ENCODE results near the gene HACE1.
"Not testable (repeated sequence)": the region's sequence is repeated elsewhere in the genome, so short reads cannot be mapped to it uniquely, and the experiment has no call there.

The HACE1 gene

DNA sequence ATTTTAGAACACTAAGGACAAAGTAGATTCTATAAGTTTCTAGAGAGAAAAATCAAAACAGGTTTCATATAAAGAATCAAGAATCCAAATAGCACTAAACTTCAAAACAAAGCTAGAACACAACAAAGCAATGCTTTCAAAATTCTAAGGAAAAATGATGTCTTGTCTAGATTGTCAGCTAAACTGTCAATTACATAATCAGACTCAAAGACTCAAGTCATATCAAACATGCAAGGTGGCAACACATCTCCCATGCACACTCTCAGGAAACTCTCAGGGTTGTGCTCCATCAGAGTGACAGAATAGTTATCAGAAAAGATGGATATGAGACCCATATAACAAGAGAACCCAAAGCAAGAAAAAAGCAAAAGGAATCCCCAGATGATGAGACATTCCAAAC, 23.9 kb downstream of the HACE1 start:
- DNase-seq, result no peak
- no peaks in the 10 kb centered on the region for H3K4me1 Mint-ChIP-seq
- H3K4me3 Mint-ChIP-seq, result no peak overlapping the region
- H3K27ac Mint-ChIP-seq, result no peak overlapping the region
- H3K36me3 Mint-ChIP-seq (ENCODE audit: low read depth), result peaks cover 89% of the 10 kb centered on the region
- no peak for TF ChIP-seq CTCF (IDR thresholded peaks at IDR 0.05)
- H3K27me3 Mint-ChIP-seq (ENCODE audit: low read depth, poor library complexity), result no peaks in the 10 kb centered on the region
- peaks cover 27% of the 10 kb centered on the region for H3K9me3 Mint-ChIP-seq

DNA sequence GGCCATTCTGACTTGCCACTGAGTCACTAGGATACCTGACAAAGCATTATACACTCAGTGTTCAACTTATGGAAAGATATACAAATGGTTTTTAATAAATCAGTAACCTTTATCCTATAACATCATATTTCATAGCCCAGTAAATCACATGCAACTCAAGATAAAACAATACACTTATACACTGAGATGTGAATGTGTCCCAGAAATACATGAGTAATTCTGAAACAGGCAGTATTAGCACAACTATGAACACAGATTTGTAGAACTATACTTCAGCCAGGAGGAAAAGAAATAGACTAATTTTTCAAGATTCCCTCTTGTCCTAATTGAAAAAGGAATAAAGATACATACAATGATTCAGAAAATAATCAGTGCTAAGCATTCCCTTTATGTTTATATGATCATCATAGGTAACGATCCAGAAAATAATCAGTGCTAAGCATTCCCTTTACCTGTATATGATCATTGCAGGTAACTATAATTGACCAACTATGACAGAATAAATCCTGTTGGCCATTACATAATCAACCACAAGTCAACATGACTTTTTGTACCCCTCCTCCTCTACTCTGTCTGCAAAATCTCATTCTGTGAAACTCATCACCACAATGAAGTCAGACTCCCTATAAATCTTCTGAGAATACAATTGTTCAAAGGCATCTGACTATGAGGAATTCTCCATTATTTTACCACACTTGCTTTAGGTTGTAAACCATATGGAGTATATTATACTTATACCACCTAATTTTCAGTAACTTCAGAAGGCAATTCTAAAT, 30.3 kb downstream of the HACE1 start:
- no peak for DNase-seq
- Mint-ChIP-seq H3K36me3 (ENCODE audit: low read depth) (peaks cover 64% of the 10 kb centered on the region), H3K27ac (no peak overlapping the region), H3K9me3 (peaks cover 14% of the 10 kb centered on the region), H3K4me1 (no peaks in the 10 kb centered on the region), H3K27me3 (ENCODE audit: low read depth, poor library complexity) (no peaks in the 10 kb centered on the region), H3K4me3 (no peak overlapping the region)
- no peak for TF ChIP-seq CTCF (IDR thresholded peaks at IDR 0.05)

DNA sequence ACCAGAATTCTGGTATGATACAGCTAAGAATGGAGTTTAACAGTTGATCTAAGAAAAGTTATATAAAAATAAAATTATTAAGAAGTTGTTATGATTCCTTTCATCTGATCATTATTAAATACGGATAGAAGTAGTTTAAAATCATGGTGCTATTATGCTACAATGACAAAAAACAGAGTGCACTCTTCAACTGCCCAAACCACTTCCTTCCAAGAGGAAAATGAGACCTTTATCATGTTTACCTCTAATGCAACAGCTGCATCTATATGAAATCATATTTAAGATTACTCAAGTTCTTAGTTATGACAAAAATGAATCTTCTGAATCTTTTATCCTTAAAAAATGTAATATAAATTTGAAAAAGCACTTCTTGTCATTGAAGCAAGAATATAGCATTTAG, 31.2 kb downstream of the HACE1 start:
- Mint-ChIP-seq H3K27me3 (ENCODE audit: low read depth, poor library complexity) (no peaks in the 10 kb centered on the region), H3K27ac (no peak overlapping the region), H3K4me3 (no peak overlapping the region), H3K9me3 (peaks cover 18% of the 10 kb centered on the region), H3K36me3 (ENCODE audit: low read depth) (peaks cover 66% of the 10 kb centered on the region), H3K4me1 (no peaks in the 10 kb centered on the region)
- DNase-seq, result no peak
- no peak for TF ChIP-seq CTCF (IDR thresholded peaks at IDR 0.05)

DNA sequence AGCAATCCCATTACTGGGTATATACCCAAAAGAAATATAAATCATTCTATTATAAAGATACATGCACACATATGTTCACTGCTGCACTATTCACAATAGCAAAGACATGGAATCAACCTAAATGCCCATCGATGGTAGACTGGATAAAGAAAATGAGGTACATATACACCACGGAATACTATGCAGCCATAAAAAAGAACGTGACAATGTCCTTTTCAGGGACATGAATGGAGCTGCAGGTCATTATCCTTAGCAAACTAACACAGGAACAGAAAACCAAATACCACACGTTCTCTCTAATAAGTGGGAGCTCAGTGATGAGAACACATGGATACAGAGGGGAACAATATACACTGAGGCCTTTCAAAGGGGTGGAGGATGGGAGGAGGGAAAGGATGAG, 38.9 kb downstream of the HACE1 start:
- not testable (repeated sequence) for H3K27me3 Mint-ChIP-seq (ENCODE audit: low read depth, poor library complexity); H3K4me3 Mint-ChIP-seq; DNase-seq; H3K27ac Mint-ChIP-seq; H3K4me1 Mint-ChIP-seq
- Mint-ChIP-seq H3K9me3 (peaks cover 34% of the 10 kb centered on the region), H3K36me3 (ENCODE audit: low read depth) (peaks cover 95% of the 10 kb centered on the region)

DNA sequence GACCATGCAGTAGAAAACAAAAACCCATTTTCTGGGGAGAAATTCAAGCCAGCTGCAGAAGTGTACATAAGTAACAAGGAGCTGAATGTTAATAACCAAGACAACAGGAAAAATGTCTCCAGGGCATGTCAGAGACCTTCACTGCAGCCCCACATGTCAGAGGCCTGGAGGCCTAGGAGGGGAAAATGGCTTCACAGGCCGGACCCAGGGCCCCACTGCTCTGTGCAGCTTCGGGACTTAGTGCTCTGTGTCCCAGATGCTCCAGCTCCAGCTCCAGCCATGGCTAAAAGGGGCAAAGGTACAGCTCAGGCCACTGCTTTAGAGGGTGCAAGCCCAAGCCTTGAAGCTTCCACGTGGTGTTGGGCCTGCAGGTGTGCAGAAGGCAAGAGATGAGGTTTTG, 43.6 kb downstream of the HACE1 start:
- Mint-ChIP-seq H3K4me3 (no peak overlapping the region), H3K4me1 (no peaks in the 10 kb centered on the region), H3K9me3 (peaks cover 20% of the 10 kb centered on the region), H3K36me3 (ENCODE audit: low read depth) (peaks cover 75% of the 10 kb centered on the region), H3K27me3 (ENCODE audit: low read depth, poor library complexity) (peaks cover 3% of the 10 kb centered on the region), H3K27ac (no peak overlapping the region)
- no peak for TF ChIP-seq CTCF (IDR thresholded peaks at IDR 0.05)
- DNase-seq, result no peak

GRCh38 chr6:104814743-104815142, 45.0 kb downstream of the HACE1 start:
- H3K27me3 Mint-ChIP-seq (ENCODE audit: low read depth, poor library complexity), result no peaks in the 10 kb centered on the region
- no peak overlapping the region for H3K27ac Mint-ChIP-seq
- H3K36me3 Mint-ChIP-seq (ENCODE audit: low read depth), result peaks cover 63% of the 10 kb centered on the region
- H3K4me1 Mint-ChIP-seq, result no peaks in the 10 kb centered on the region
- no peak overlapping the region for H3K4me3 Mint-ChIP-seq
- H3K9me3 Mint-ChIP-seq, result peaks cover 9% of the 10 kb centered on the region
- no peak for TF ChIP-seq CTCF (IDR thresholded peaks at IDR 0.05)
- DNase-seq, result no peak
